Keratinocyte (primary cell): ENCODE data around the gene KIF18B.

ENCODE experiments used
- EZH2 ChIP-seq: IDR thresholded peaks from one replicate; pipeline ENCODE4 v1.6.1; 2012; ENCODE audit warnings: inconsistent platforms, mild to moderate bottlenecking, low read length, moderate library complexity
- TF ChIP-seq, protein P1 (sequence below), 3 experiments: IDR thresholded peaks in 1 of 3; conservative IDR thresholded peaks in 1 of 3; optimal IDR thresholded peaks in 1 of 3; 2 replicates in 2 of 3; 3 replicates in 1 of 3; pipeline versions ENCODE3 to v1.5.1; 2011; ENCODE audit warnings: low read length in 3 of 3, mild to moderate bottlenecking in 3 of 3, moderate library complexity in 2 of 3, control low read depth in 1 of 3, inconsistent platforms in 1 of 3; ENCODE audit not compliant: insufficient read depth in 2 of 3; ENCODE audit errors: extremely low read depth in 1 of 3

DNA sequence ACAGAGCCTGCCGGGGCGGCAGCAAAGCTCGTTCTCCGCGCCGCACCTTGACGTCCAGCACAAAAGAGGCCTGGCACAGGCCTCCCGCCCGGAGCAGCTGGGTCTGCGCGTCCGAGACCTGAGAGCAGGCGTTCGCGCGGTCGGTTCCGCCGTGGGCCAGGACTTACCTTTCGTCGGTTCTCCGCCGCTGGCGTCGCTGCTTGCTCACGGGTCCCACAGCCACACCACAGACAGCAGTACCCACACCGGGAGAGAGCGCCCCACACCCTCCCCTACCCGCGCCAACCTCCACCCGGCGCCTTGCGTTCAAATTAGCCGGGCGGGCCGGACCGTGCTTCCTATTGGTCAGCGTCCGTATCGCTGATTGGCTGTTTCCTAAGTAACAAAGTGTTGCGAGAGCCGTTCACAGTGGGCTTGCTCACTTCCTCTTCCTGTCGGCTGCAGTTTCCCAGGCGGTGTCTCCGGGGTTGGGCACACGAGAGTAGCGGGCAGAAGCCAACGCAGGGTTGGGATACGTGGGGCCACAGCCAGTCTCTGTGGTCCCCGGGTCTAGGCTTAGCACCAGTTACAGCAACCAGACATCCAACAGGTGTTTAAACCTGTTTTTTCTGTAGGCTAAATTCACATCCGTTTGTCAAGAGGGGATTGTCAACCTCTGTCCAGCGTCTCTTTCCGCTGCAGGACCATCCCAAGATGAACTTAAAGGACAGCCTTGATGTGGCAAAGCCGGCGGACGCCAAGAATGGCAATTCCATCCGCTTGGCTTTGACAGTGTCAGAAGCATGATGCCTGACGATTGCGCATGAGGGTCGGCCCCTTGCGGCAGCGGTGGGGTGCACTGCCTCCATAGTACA lies at the start of gene KIF18B:
- TF ChIP-seq, protein P1, sequence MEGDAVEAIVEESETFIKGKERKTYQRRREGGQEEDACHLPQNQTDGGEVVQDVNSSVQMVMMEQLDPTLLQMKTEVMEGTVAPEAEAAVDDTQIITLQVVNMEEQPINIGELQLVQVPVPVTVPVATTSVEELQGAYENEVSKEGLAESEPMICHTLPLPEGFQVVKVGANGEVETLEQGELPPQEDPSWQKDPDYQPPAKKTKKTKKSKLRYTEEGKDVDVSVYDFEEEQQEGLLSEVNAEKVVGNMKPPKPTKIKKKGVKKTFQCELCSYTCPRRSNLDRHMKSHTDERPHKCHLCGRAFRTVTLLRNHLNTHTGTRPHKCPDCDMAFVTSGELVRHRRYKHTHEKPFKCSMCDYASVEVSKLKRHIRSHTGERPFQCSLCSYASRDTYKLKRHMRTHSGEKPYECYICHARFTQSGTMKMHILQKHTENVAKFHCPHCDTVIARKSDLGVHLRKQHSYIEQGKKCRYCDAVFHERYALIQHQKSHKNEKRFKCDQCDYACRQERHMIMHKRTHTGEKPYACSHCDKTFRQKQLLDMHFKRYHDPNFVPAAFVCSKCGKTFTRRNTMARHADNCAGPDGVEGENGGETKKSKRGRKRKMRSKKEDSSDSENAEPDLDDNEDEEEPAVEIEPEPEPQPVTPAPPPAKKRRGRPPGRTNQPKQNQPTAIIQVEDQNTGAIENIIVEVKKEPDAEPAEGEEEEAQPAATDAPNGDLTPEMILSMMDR (optimal IDR thresholded peaks at IDR 0.05 in 1 of 3, IDR thresholded peaks at IDR 0.05 in 1 of 3, conservative IDR thresholded peaks at IDR 0.05 in 1 of 3; ENCODE audit: extremely low read depth in 1 of 3, insufficient read depth in 2 of 3, low read length in 3 of 3), result no peak
- no peak for TF ChIP-seq EZH2
